ENCODE data around the gene CLASP2. TPM values are rescaled to one million over a fixed set of nuclear protein-coding genes. Genes with fewer than 3 reads are reported as not detected.
"Not testable (repeated sequence)": the region's sequence is repeated elsewhere in the genome, so short reads cannot be mapped to it uniquely, and the experiment has no call there.

Gene CLASP2
- total RNA-seq, 1 donor from 2014 or later = 70.9 TPM

- peaks cover 13% of the 10 kb centered on the region for H3K9me3 Mint-ChIP-seq
- no peak overlapping the region for H3K27ac Mint-ChIP-seq
- peaks cover 3% of the 10 kb centered on the region for H3K4me1 Mint-ChIP-seq (ENCODE audit: low read depth)
- peaks cover 9% of the 10 kb centered on the region for H3K36me3 Mint-ChIP-seq (ENCODE audit: low read depth)
- intact Hi-C loops (cut with micrococcal nuclease) = no loop called here
- H3K4me3 Mint-ChIP-seq (ENCODE audit: low read depth) = no peak overlapping the region
- DNase-seq (ENCODE audit: low spot score) = no peak
- no peaks in the 10 kb centered on the region for H3K27me3 Mint-ChIP-seq (ENCODE audit: low read depth)
These were observed 264.7 kb downstream of the CLASP2 start for GRCh38 chr3:33453331-33453761.

GRCh38 chr3:33451994-33452393 is 266.1 kb downstream of the CLASP2 start:
- H3K4me3 Mint-ChIP-seq (ENCODE audit: low read depth); intact Hi-C loops (cut with micrococcal nuclease); H3K27me3 Mint-ChIP-seq (ENCODE audit: low read depth); DNase-seq (ENCODE audit: low spot score); H3K27ac Mint-ChIP-seq; H3K36me3 Mint-ChIP-seq (ENCODE audit: low read depth); H3K4me1 Mint-ChIP-seq (ENCODE audit: low read depth); H3K9me3 Mint-ChIP-seq: not testable (repeated sequence)

GRCh38 chr3:33447958-33448357 is 270.1 kb downstream of the CLASP2 start:
- no peaks in the 10 kb centered on the region for H3K36me3 Mint-ChIP-seq (ENCODE audit: low read depth)
- H3K4me3 Mint-ChIP-seq (ENCODE audit: low read depth) = no peak overlapping the region
- intact Hi-C loops (cut with micrococcal nuclease) = loop anchor here (10.0 kb wide), 1 partner anchor 873 kb away; the partner anchor contains the start of gene DYNC1LI1
- H3K27me3 Mint-ChIP-seq (ENCODE audit: low read depth) = no peaks in the 10 kb centered on the region
- no peak overlapping the region for H3K27ac Mint-ChIP-seq
- no peaks in the 10 kb centered on the region for H3K9me3 Mint-ChIP-seq
- H3K4me1 Mint-ChIP-seq (ENCODE audit: low read depth) = peaks cover 12% of the 10 kb centered on the region
- no peak for DNase-seq (ENCODE audit: low spot score)

GRCh38 chr3:33447256-33447625 is 270.8 kb downstream of the CLASP2 start:
- not testable (repeated sequence) for H3K36me3 Mint-ChIP-seq (ENCODE audit: low read depth); H3K27me3 Mint-ChIP-seq (ENCODE audit: low read depth); H3K9me3 Mint-ChIP-seq; H3K27ac Mint-ChIP-seq; DNase-seq (ENCODE audit: low spot score)
- intact Hi-C loops (cut with micrococcal nuclease) = loop anchor here (10.0 kb wide), 1 partner anchor 872 kb away; the partner anchor contains the start of gene DYNC1LI1
- Mint-ChIP-seq H3K4me3 (ENCODE audit: low read depth) (peak overlapping the region; percentile 78), H3K4me1 (ENCODE audit: low read depth) (peaks cover 12% of the 10 kb centered on the region)

Other genes with a start within 250 kb of the CLASP2 start
- 180 and 190 TPM in 2 replicates for gene PDCD6IP, start 80.4 kb upstream of the CLASP2 start, total RNA-seq